ENCODE measurements around the gene NDUFS1.
"Not testable (repeated sequence)": the region's sequence is repeated elsewhere in the genome, so short reads cannot be mapped to it uniquely, and the experiment has no call there.

NDUFS1 gene

DNA sequence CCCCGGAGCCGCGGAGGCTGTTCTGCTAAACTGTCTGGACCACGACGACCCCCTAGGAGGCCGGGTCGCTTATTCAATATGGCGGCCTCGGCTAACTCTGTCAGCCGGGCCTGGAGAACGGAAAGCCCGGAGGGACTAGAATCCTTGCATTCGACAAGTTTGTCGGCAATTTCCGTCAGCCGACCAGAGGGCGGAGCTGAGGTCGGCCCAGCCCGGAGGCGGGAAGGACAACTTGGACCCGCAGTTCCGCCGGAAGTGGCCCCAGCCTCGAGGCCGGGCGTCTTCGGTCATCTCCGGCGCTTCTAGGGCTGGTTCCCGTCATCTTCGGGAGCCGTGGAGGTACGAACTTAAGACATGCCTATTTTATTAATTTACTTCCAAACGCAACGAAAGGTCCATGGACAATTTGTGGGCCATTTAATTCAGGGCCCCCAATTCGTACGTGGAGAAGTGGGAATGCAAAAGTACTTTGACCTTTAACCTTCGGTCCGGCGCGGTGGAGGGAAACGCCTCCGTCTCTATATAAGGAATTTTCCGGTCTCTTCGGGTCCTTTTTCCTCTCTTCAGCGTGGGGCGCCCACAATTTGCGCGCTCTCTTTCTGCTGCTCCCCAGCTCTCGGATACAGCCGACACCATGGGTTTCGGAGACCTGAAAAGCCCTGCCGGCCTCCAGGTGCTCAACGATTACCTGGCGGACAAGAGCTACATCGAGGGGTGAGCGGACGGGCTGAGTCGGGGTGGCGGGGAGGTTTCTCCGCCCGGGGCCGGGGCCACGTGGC is at the start of gene NDUFS1, which contains the start of gene EEF1B2:
Gene NDUFS1 (minus strand): TSS at position 99 of the 779 bp plus-strand sequence. CDS start 5,766 bp downstream, outside the sequence.
Gene EEF1B2 (plus strand): TSS at position 550 of the 779 bp plus-strand sequence. CDS start 85 bp downstream, at position 635.
- peak; percentile 97 for DNase-seq

- no peak for DNase-seq
Measured at GRCh38 chr2:206208900-206209299, 49.7 kb upstream of the NDUFS1 start.

GRCh38 chr2:206207316-206207715 is 48.1 kb upstream of the NDUFS1 start:
- not testable (repeated sequence) for DNase-seq

DNA sequence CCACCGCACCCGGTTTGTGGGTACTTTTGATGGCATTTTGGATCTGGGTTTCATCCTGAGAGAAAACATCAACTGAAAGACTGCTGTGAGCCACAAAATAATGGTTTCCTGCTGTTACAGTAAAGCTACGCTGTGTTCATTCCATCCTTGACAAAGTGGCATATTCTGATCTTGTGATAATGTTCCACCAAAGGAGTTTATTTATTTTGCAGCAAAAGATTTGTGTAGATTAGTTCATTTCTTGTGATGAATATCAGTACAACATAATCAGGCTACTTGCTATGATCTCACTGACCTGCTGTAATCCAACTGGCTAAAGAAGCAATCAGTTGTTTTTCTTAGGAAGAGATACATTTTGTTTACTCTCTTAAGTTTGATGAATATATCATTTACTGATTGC is 45.5 kb upstream of the NDUFS1 start:
- DNase-seq = no peak

DNA sequence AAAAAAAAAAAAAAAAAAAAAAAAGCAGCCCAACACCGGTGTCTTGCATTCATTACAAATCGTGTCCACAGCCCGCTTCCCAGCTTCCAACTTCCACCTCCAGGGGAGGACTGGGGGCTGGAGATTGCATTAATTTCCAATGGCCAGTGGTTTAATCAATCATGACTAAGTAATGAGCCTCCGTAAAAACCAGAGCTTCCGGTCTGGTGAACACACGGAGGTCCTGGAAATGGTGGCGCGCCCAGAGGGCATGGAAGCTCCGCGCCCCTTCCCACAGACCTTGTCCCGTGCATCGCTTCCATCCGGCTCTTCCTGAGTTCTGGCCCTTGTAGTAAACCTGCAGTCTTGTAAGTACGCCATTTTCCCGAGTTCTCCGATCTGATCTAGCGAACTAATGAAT is 44.1 kb upstream of the NDUFS1 start:
- no peak for DNase-seq

GRCh38 chr2:206202446-206202845 is 43.2 kb upstream of the NDUFS1 start:
- no peak for DNase-seq

DNA sequence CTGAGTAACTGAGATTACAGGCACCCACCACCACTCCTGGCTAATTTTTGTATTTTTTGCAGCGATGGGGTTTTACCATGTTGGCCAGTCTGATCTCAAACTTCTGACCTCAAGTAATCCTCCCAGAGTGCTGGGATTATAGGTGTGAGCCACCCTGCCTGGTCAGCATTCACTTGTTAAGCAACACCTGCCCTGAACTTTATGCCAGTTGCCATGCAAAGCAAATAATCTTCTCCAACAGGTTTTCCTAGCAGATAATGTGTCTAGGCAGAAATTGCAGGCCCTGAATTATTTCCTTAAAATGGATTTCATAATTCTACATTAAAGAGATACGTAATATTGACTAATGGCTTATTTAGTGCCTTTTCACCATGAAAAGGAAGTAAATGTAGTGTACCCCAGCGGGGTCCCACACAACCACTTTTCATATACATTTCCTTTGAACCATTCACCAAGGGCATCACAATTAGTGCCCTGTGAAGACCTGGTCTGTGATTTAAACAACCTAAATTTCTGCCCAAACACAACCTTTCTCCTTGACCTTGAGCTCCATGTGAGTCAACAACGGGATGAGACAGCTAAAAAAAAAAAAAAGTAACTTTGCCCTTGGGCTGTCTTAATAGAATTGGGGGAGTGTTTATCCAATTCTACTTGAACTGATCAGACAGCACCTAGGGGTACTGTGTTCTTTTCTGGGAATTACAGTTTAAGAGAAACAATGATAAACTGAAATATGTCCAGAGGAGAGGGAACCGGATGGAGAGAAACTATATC is 42.0 kb upstream of the NDUFS1 start:
- no peak for DNase-seq

GRCh38 chr2:206198677-206199076 is 39.4 kb upstream of the NDUFS1 start:
- no peak for DNase-seq

- no peak for DNase-seq
Measured at GRCh38 chr2:206193671-206194357, 34.6 kb upstream of the NDUFS1 start.

DNA sequence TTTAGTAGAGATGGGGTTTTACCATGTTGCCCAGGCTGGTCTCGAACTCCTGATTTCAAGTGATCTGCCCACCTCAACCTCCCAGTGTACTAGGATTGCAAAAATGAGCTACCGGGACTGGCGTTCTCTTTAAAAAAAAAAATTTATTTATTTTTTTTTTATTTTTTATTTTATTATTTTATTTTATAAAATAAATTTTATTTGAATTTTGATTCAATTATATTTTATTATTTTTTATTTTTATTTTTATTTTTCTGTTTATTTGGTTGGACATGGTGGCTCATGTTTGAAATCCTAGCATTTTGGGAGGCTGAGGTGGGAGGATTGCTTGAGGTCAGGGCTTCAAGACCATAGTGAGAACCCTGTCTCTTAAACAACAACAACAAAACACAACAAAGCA is 32.9 kb upstream of the NDUFS1 start:
- no peak for DNase-seq

DNA sequence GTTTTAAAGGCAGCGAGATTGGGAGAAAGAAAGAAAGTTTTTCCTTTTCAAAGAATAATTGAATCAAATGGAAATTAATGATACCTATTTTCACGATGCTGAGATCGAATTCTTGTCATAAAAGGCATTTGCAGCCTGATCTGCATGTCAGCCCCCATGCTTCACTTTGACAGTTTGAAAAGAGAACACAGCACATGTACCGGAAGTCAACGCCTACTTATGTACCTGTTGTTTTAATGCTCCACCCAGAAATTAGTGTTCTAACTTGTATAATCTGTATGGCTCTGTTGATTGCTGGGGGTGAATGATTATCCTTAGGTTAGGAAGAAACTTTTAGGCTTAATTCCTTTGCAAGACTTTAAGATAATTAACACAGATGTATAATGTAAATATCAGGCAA is 31.4 kb upstream of the NDUFS1 start:
- DNase-seq = no peak

DNA sequence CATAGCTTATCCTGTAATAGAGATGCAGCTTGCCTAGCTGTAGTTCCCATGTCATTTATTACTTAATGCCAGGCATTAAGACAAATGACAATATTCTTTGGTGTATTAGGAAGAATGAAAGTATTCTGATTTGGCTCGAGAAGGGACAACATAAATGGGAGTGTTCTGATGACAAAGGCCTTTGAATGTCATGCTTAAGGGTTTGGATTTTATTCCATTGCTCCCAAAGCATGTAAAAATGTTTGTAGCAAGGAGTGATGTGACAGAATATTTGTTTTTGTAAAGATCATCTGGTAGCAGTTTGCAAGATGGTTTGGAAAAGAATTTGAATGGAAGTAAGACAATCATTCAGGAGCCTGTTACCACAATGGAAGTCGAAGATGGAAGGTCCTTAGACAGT is 30.9 kb upstream of the NDUFS1 start:
- DNase-seq = no peak

- DNase-seq = no peak
Measured at GRCh38 chr2:206189691-206190090, 30.4 kb upstream of the NDUFS1 start.

- DNase-seq = not testable (repeated sequence)
Measured at GRCh38 chr2:206181526-206181925, 22.3 kb upstream of the NDUFS1 start.

GRCh38 chr2:206176901-206177300 is 17.7 kb upstream of the NDUFS1 start:
- no peak for DNase-seq

GRCh38 chr2:206176121-206176520 is 16.9 kb upstream of the NDUFS1 start:
- no peak for DNase-seq

DNA sequence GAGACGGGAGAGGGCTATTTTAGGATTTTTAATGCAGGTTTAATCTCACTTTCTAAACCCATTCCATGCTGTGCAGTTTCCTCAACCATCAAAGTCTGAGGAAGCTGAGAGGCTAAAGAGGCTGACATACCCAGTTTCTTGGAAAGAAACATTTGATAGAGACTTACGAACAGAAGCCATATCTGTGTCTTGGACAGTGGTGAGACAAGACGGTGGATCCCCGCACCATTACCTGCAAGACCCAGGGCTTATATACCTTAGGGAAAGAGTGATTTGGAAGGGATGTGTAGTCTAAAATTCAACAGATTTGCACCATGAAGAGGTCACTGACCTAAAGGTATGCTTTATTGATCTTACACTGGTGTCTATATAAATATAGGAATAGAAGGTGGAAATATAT is 13.9 kb upstream of the NDUFS1 start:
- DNase-seq = no peak

DNA sequence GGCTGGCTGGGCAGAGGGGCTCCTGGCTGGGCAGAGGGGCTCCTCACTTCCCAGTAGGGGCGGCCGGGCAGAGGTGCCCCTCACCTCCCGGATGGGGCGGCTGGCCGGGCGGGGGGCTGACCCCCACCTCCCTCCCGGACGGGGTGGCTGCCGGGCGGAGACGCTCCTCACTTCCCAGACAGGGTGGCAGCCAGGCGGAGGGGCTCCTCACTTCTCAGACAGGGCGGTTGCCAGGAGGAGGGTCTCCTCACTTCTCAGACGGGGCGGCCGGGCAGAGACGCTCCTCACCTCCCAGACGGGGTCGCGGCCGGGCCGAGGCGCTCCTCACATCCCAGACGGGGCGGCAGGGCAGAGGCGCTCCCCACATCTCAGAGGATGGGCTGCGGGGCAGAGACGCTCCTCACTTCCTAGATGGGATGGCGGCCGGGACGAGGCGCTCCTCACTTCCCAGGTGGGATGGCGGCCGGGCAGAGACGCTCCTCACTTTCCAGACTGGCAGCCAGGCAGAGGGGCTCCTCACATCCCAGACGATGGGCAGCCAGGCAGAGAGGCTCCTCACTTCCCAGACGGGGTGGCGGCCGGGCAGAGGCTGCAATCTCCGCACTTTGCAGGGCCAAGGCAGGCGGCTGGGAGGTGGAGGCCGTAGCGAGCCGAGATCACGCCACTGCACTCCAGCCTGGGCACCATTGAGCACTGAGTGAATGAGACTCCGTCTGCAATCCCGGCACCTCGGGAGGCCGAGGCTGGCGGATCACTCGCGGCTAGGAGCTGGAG is 12.6 kb upstream of the NDUFS1 start:
- DNase-seq = not testable (repeated sequence)

- not testable (repeated sequence) for DNase-seq
Measured at GRCh38 chr2:206168230-206168629, 9.0 kb upstream of the NDUFS1 start.

DNA sequence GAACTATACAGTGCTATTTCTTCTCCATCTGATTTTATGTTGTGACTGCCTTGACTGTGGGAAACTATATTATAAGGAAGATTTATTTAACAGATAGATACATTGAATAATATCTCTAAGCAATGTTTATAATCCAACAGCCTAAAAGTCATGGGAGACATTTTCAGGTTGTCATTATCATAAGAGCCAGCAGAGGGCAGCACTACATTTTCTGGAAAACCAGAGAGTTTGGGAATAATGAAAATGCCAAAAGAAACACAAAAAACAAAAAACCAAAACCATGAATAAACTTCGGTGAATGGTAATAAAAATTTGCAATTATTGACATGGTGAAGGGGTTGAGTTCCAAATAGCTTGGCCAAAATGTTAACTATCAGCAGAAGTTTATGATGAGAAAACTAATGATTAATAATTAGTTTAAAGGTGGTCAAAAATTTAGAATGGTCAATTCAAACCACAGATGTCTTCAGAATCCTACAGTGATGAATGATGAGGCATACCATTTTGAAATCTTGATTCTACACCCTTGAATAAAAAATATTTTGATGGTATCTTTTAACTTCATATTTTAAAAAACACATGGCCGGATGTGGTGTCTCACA is 5.1 kb upstream of the NDUFS1 start:
- DNase-seq = no peak

DNA sequence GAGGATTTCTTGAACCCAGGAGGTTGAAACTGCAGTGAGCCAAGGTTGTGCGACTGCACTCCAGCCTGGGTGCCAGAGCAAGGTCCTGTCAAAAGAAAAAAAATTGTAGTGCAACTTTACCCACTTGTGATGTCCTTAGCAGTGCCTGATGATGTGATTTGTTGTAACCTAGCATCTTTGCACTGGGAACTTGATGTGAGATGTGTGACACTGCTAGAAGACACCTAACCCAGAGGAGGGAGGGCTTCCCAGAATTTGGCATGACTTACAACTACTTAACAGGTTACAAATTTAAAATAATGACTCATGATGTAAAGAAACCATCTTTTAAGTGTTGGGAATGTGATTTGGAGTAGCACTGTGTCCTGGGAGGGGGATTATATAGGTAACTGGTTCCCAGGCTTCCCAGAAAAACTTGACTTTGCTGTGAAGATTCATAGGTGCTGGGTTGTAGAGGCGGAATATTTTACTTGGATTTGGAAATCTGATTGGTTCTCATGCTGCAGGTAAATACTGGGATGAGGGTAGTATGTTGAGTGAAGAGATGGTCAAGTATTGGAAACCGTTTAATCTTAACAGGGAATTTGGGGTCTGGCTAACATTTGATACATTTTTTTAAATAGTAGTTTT is 4.1 kb upstream of the NDUFS1 start:
- DNase-seq = no peak

GRCh38 chr2:206162401-206162800 is 3.2 kb upstream of the NDUFS1 start:
- DNase-seq = not testable (repeated sequence)
